COLO668 (cell line): ENCODE results near the gene KCNJ2.

Source experiments
- DNase-seq: peaks from one replicate; lab custom pipeline; 2025; ENCODE audit not compliant: unreplicated experiment; lab: John Stamatoyannopoulos, UW

Gene KCNJ2

DNA sequence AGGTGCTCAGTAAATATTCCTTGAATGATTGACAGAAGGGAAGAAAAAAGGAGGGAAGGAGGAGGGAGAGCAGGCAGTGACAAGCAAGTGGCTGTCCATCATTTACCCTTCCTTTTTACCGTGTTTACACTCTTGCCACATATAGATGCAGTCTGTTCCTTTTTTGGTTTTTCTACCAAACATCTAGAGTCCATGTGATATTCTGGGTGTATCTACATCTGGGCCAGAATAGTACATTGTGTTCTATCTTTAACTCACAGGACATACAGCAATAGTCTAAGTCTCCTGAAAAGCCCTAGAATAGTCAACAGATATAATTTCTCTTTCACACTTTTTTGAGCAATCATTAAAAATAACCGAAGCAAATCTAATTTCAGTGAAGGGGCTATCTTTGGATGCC, 33.5 kb downstream of the KCNJ2 start:
- no peak for DNase-seq

DNA sequence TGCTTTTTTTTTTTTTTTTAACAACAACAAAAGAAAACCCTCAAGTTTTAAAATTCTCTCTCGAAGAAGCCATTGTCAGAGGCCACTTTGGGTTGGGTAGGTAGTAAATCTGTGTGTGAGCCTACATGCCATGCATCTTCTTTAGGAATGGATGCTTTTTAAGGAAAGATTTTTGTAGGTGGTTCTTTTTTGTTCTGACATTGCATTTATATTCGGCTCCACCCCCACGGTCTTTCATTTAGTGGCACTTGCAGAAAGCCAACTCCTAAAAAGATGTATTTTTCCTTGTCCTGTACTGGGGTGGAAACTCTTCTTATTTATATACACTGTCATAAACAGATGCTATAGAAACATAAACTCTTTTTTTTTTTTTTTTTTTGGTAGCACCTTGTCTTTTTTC, 35.1 kb downstream of the KCNJ2 start:
- DNase-seq, result no peak

DNA sequence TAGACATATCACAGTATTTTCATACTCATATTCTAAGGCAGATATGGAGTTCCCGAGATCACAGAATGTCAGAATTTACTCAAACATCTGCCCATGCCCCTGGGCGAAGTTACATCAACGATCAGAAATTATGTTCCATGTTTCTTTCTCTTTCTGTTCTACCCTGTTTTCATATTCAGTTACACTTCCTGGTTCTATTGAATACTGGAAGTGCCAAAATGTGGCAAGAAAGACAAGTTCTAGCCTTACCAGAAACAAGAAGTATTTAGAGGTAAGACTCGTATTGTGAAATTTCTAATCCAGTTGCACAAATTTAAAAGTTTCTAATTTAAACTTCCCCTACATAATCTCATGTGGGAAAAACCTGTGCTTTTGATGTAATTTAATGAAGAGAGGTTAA, 36.1 kb downstream of the KCNJ2 start:
- DNase-seq, result no peak

DNA sequence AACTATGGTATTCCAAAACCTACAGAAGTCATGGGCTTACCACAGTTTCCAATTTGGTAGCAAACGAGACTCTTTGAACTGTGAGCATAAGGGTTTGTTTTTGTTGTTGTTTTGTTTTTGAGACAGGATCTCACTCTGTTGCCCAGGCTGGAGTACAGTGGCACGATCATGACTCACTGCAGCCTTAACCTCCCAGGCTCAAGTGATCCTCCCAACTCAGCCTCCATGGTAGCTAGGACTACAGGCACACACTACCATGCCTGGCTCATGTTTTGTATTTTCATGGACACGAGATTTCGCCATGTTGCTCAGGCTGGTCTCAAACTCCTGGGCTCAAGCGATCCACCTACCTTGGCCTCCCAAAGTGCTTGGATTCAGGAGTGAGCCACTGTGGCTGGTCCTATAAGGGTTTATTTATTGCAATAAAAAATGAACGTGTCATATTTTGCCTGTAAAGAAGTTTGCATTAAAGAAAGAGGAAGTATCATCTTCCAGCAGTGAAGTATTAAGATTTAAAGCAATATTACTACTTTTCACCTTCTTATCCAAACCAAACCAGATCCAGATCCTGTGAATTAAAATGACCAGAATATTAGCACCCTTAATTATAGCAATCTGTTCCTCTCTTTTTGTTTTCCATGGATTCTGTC, 37.2 kb downstream of the KCNJ2 start:
- no peak for DNase-seq

DNA sequence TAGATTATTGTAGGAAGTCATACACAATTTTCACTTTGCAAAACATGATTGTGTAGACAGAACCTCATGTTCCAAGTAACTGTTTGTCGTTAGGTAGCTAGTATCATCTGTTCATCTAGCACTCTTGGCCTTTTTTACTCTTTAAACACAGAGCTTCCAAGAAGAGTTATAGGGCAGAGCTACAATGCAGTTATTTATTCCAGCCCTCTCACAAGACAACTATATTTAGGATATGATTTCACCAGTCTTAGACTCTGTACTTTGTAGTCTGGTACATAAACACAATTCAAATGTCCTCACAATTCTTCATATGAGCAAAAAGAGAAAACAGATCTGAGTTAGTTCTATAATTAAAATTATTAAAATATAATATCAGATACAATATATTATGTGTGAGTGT, 37.9 kb downstream of the KCNJ2 start:
- no peak for DNase-seq

DNA sequence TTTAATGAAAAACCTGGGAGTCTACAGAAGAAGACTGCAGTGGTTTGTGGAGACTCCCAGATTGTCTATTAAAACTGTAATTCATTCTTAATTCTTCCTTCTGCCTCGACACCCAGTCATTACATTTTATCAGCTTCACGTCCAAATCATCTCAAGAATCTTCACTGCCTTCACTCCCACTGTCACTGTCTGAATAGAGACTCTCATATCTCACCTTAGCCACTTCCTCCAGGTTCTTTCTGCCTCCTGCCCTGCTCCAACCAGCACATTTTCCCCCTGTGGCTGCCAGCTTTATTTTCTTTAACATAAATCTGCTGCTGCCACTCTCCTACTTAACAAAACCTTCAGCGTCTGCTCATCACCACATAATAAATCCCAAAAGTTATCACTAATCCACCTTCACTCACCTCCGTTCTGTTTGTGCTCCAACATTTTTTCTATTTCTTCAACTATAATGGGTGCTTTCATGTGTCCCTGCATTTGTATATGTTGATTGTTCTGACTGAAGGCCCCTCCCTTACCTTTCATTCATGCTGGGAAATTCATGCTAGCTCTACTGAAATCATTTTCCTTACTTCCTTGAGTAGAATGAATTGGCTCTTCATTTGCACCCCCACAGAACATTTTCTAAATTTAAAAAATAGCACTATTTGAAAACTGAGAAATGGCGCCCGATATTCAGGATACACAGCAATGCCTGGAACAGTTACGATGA, 38.9 kb downstream of the KCNJ2 start:
- DNase-seq, result no peak

DNA sequence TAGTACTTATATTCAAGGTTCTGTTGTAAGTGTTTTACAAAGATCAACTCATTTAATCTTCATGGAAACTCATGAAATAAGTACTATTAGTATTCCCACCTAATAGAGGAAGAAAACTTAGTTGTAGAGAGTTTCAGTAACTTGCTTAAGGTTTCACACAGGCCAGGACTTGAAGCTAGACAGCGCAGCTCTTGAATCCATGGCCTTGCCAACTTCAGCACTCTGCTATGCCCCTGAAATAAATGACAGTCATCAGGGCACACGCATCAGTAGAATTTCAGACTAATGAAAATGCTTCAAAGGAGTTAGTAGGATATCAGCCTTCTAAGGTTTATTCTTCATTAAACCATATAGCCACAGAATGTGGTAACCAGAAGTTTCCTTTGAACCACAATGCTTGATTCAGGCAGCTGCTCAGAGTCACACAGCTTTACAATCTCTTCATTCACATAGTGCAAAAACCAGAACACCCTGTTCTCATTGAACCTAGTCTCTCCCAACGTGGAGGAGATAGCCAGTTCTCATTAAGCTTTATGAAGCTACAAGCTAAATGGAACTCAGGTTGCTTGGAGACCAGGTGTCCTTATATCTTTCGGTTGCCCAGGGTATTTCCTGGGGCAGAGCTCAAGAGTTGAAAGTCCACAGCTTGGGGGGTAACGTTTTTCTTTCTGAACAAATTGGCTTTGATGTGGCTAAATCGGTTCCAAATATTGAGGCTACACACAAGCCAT, 39.7 kb downstream of the KCNJ2 start:
- DNase-seq, result no peak

DNA sequence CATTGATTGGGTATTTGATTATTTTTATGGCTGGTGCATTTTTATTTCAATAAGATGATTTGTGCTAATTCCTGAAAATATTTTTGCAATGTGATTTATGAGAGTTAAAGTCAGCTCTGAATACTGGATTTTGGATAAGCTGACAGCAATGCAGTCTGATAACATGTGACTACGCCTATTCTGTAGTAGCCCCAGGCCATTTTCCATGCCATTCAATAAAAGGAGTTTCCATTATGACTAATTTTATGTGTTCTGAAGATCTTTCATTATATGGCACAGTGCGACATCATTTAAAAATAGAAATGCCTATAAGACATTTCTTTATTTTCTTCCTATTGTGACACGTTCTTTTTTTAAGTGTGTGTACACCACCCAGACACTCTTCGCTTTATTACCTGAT, 46.3 kb downstream of the KCNJ2 start:
- no peak for DNase-seq

DNA sequence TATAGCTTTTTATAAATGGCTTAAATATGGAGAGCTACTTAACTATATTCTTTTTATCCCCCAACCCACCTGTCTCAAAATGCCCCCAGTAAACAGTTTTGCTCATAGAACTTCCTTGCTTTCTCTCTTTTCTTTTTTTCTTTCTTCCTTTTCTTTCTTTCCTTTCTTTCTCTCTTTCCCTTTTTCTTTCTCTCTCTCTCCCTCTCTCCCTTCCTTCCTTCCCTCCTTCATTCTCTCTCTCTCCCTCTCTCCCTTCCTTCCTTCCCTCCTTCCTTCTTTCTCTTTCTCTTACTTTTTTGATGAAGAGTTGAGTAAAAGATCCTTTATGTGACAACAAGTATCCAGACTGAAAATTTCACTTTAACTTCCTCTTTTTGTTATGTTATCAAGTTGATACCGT, 48.2 kb downstream of the KCNJ2 start:
- no peak for DNase-seq

DNA sequence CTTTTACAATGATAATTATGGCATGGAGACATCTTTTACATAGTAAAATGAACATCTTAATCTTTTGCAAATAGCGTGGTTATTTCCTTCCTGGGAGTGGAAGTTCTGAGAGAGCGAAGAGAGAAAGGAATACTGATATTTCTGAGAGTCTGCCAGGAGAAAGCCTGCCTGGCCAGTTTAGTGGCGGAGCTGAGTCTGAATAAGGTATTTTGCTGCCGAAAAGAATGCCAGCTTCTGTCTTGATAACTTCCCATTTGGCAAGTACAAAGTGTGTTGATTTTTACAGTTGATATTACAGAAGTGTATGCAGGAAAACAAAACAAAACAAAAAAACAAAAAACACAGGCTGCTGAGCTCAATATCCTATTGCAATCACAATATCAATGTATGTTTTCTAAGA, 55.9 kb downstream of the KCNJ2 start:
- DNase-seq, result no peak
